HAP-1 (cell line): ENCODE results near the gene BMP5.

Experiments
- DNase-seq, 2 experiments: peaks; one replicate each; pipeline ENCODE4 v3.0.0-alpha.2; 2016 to 2020; ENCODE audit warnings: low spot score in 2 of 2
- H3K27me3 ChIP-seq: fragments of 250-450 bp; sonication (Bioruptor Pico); 2 replicates; pipeline ENCODE4 v1.5.1; 2020; ENCODE audit warnings: low read depth, mild to moderate bottlenecking, moderate library complexity
- H3K36me3 ChIP-seq: fragments of 250-450 bp; sonication (Bioruptor Pico); replicated peaks from 2 replicates; pipeline ENCODE4 v1.5.1; 2020; ENCODE audit warnings: mild to moderate bottlenecking
- H3K4me1 ChIP-seq: fragments of 250-450 bp; sonication (Bioruptor Pico); 2 replicates; pipeline ENCODE4 v1.5.1; 2020; ENCODE audit warnings: mild to moderate bottlenecking
- H3K4me3 ChIP-seq: fragments of 250-450 bp; sonication (Bioruptor Pico); 2 replicates; pipeline ENCODE4 v1.5.1; 2020; ENCODE audit warnings: mild to moderate bottlenecking, moderate library complexity
- H3K9me3 ChIP-seq: fragments of 250-450 bp; sonication (Bioruptor Pico); 2 replicates; pipeline ENCODE4 v1.5.1; 2020; ENCODE audit warnings: mild to moderate bottlenecking, moderate library complexity
- in situ Hi-C: fragments of 300-500 bp; cut with MboI; formaldehyde crosslinking; loops from 3 replicates; pipeline ENCODE4 v1.14.3; 2020; ENCODE audit warnings: low sequenced_read_pairs, inconsistent platforms, mixed read lengths

BMP5 gene

DNA sequence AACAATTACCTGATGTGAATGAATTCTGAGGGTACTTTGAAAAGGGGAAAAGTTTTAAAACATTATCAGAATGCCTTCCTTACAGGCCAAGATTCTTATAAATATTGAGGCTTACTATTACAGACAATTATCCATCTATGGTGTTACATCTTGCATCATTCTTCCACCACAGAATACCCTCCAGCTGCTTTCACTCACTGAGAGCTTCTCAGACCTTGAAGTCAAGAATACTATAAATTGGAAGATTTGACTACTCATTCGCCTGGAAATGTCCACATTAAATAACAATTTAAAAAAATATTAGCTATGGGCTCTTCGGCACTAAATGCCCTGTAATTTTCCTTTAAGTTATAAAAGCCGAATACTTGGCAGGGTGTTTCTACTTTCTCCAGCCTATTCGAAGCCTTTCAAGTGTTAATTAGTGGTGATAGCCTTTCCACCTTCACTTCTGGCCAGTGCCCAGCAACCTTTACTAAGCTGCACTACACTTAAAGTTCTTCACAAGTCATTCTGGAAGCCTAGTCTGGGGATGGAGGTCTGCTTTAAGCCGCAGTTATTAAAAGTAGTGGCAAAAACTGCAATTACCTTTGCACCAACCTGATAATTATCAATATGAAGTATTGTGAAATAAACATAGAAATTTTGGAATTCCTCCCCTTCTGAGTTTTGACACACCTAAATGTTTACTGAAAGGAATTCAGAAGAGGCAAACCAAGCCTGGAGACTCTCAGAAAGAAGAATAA, 100.9 kb downstream of the BMP5 start:
- Histone ChIP-seq H3K4me1 (no peaks in the 10 kb centered on the region), H3K4me3 (no peak overlapping the region), H3K36me3 (no peaks in the 10 kb centered on the region), H3K27me3 (no peaks in the 10 kb centered on the region), H3K9me3 (no peaks in the 10 kb centered on the region)
- in situ Hi-C loops = no loop called here
- DNase-seq = no peak

DNA sequence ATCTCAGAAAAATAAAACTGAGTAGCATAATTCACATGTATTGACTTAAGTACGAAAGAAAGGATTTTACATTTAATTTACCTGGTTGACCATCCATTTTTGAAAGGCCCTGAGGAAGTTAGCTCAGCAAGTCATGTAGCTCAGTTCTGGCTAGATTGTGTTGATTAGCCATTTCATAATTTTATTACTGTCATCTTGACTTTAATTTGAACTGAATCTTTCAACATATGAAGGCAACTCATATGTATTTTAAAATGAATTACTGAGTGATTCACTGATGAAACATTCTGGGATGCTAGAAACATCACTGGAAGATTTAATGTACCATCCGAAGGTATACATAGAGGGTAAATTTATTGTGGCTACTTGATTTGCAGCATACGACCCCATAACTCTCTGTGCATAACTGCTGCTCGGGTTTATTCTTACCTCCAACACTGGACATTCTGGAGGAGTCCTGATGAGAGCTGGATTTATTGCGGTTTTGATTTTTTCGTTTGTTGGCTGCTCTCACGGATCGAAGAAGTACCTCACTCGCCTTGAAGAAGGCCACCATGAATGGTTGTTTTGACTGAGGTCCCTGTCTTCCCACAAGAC, 101.7 kb downstream of the BMP5 start:
- no peaks in the 10 kb centered on the region for H3K9me3 ChIP-seq
- no peaks in the 10 kb centered on the region for H3K36me3 ChIP-seq
- H3K4me3 ChIP-seq = no peak overlapping the region
- no peaks in the 10 kb centered on the region for H3K27me3 ChIP-seq
- H3K4me1 ChIP-seq = no peaks in the 10 kb centered on the region
- in situ Hi-C loops = no loop called here
- no peak for DNase-seq

DNA sequence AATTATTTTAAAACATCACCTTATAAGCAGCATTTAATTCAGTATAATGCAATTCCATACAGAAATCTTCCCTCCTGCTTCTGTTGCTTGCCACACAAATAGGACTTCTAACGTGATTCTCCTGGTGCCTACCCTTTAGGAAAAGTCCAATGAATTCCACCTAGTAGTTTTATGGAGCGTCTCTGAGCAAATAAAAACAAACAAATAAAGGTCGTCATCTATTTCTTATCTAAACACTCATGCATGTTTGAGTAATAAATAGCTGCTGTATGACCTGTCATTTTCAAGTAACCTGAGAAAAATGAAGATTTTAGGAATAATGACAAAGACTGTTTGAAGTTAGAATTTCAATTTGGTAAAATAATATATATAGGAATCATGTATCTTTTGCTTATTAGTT, 102.7 kb downstream of the BMP5 start:
- no peak for DNase-seq
- in situ Hi-C loops = no loop called here
- no peaks in the 10 kb centered on the region for H3K27me3 ChIP-seq
- H3K4me1 ChIP-seq = no peaks in the 10 kb centered on the region
- no peaks in the 10 kb centered on the region for H3K9me3 ChIP-seq
- no peaks in the 10 kb centered on the region for H3K36me3 ChIP-seq
- H3K4me3 ChIP-seq = no peak overlapping the region

DNA sequence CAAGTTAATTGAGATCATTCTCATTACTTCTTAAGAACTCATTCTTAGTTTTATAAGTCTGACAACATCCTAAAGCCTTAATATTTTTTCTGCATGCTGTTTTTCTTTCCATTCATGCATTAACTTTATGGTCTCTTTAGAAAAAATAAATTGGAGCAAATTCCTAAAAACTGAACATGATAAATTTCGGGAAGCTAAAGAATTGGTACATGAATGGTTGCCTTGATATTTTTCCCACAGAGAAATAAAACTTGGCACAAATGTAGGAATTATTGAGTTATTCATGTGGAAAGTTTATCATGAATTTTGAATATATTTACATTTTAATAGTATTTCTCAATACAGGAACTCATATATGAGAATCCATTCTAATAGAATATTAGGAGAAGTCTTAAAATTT, 115.9 kb downstream of the BMP5 start:
- 0 out of 2 replicates have a peak, but pooled peaks cover 3% of the 10 kb centered on the region for H3K4me1 ChIP-seq
- no peaks in the 10 kb centered on the region for H3K36me3 ChIP-seq
- no peak overlapping the region for H3K4me3 ChIP-seq
- no peaks in the 10 kb centered on the region for H3K9me3 ChIP-seq
- DNase-seq = no peak
- H3K27me3 ChIP-seq = no peaks in the 10 kb centered on the region
- in situ Hi-C loops = no loop called here

DNA sequence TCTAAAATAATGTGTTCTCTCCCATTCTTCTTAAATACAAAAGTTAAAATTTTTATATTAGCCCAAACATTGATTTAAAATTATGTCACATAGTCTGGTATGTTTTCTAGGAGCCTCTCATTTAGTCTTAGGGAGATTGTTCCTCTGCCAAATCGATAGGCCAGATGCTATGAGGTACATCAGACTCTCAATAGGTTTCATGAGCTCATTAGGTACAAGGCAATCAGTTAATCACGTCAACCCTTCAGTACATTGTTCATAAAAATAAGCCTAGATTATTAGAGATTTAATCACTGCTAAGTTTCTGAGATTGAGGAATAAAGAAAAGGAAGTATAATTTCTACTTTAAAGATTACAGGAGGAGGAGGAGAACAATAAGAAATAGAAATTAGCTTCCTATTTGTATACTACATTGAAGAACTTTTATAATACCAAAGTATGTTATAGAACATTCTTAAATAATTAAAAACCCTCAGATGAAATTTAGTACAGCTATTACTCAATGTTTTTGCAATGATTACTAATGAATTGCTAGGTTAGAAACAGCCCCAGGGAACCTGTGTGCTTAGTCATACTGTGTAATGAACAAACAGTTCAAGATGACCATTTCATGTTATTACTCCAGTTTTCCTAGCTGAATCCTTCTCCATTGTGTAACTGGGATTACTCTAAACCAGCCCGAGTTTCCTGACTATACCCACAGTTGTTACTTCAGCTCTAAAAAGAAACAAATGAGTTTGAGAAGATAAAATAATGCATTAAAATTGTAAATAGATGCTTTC, 117.0 kb downstream of the BMP5 start:
- Histone ChIP-seq H3K36me3 (no peaks in the 10 kb centered on the region), H3K4me1 (0 out of 2 replicates have a peak, but pooled peaks cover 3% of the 10 kb centered on the region), H3K4me3 (no peak overlapping the region), H3K9me3 (no peaks in the 10 kb centered on the region), H3K27me3 (no peaks in the 10 kb centered on the region)
- in situ Hi-C loops = no loop called here
- DNase-seq = peak in 1 of 2 experiments; percentile 35

DNA sequence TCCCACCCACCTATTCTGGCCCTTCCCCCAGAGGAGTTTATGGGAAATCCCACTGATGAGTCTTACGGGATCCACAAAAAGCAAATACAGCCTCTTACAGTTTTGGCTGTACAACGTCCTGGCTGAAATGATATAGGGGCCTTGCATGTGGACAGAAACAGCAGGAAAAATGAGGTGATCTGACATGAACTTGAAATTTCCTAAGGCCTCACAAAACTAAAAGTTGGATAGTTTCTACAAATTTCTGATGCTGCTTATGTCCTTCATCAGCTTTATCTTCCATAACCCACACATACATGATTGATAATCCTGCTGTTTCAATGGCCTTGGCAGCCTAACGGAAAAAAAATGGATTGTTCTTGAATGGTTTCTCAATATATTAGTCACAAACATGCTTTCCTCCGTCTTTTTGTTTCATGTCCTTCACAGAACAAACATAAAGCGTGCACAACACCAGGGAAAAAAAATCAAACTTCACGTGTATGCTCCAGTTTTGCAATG, 118.8 kb downstream of the BMP5 start:
- Histone ChIP-seq H3K4me3 (no peak overlapping the region), H3K9me3 (no peaks in the 10 kb centered on the region), H3K4me1 (0 out of 2 replicates have a peak, but pooled peaks cover 3% of the 10 kb centered on the region), H3K36me3 (no peaks in the 10 kb centered on the region), H3K27me3 (no peaks in the 10 kb centered on the region)
- in situ Hi-C loops = no loop called here
- DNase-seq = no peak

DNA sequence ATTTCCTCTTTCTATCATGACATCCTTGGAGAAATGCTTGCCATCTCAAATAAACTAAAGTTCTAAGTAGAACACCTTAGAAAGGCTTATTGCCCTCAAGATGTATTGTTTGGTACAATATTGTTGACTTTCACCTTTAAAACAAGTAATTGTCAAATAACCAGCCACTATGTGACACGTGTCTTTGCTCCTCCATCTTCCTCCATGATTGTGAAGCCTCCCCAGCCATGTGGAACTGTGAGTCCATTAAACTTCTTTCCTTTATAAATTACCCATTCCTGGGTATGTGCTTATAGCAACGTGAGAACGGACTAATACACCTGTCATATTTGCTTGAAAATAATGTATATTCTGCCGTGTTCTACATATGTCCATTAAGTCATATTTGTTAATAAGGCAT, 126.5 kb downstream of the BMP5 start:
- in situ Hi-C loops = no loop called here
- Histone ChIP-seq H3K36me3 (no peaks in the 10 kb centered on the region), H3K27me3 (no peaks in the 10 kb centered on the region), H3K9me3 (no peaks in the 10 kb centered on the region), H3K4me3 (no peak overlapping the region), H3K4me1 (no peaks in the 10 kb centered on the region)
- no peak for DNase-seq

DNA sequence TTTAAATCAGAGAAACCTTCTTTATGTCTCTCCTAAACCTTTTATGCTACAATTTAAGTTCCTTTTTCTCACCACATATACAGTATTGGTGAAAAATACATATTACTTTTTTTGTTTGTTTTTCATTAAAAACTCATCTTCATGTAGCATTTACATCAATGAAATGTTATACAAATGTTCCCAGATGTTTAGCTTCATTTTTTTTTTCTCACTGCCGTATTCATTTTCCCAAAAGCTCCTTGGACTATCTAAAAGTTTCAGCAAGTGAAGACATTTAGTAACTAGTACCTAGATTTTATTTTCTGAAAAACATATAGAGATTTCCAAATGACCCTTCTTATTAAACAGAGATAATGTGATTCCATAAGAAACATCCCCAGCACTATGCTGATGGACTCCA, 128.9 kb downstream of the BMP5 start:
- Histone ChIP-seq H3K36me3 (no peaks in the 10 kb centered on the region; the same call in 1 of the 2 replicates), H3K27me3 (no peaks in the 10 kb centered on the region), H3K9me3 (no peaks in the 10 kb centered on the region), H3K4me1 (no peaks in the 10 kb centered on the region), H3K4me3 (no peak overlapping the region)
- no peak for DNase-seq
- in situ Hi-C loops = no loop called here

DNA sequence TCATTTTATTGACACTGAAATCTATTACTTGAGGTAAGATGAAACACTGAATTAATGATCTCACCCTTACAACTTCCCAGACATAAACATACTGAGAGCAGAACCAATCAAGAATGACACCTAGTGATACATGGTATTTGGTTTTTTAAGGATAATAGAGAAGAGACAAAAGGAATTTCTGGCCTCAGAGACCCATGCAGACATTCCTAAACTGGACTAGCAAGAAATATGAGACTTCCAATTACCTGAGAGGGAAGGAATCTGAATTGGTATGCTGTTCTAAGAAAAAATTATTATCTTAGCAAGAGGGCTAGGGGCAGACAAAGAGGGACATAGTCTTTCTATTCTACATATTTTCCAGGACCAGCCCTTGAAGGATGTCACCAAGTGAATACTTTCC, 141.1 kb downstream of the BMP5 start:
- Histone ChIP-seq H3K27me3 (no peaks in the 10 kb centered on the region), H3K4me1 (no peaks in the 10 kb centered on the region), H3K9me3 (no peaks in the 10 kb centered on the region), H3K4me3 (no peak overlapping the region), H3K36me3 (no peaks in the 10 kb centered on the region)
- no peak for DNase-seq
- in situ Hi-C loops = no loop called here

DNA sequence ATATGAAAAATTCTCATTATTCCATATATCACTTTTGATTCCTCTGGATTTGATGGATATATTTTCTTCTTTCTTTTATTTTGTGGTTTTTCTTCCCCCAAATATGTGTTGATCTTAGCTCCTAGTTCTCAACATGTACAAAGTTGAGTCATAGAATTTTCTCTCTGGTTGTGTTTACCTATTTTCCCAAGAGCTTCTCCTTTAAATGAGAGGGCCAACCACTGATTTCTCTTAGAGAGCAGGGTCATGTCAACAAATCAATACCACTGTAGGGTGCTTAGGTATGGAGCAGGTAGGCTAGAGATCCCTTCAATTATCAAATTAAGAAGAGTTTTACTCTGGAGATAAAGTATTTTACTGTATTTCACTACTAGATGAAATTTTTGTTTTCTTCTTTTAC, 145.7 kb downstream of the BMP5 start:
- no peak for DNase-seq
- in situ Hi-C loops = no loop called here
- Histone ChIP-seq H3K36me3 (no peaks in the 10 kb centered on the region), H3K4me3 (no peak overlapping the region), H3K9me3 (no peaks in the 10 kb centered on the region), H3K27me3 (no peaks in the 10 kb centered on the region), H3K4me1 (no peaks in the 10 kb centered on the region)

DNA sequence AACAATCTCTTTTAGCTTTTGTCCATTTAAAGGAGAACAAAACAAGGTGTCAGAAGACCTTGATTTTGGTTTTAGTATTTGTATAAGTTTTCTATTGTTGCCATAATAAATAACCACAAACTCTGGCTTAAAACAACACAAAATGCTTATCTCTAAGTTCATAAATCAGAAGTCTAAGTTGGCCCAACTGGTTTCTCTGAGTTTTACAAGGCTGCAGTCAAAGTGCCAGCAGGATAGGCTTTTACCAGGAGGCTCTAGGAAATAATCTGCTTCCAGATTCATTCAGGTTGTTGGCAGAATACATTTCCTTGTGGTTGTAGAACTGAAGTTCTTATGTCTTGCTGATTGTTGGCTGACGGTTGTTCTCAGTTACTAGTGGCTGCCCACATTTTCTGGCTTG, 149.2 kb downstream of the BMP5 start:
- DNase-seq = no peak

DNA sequence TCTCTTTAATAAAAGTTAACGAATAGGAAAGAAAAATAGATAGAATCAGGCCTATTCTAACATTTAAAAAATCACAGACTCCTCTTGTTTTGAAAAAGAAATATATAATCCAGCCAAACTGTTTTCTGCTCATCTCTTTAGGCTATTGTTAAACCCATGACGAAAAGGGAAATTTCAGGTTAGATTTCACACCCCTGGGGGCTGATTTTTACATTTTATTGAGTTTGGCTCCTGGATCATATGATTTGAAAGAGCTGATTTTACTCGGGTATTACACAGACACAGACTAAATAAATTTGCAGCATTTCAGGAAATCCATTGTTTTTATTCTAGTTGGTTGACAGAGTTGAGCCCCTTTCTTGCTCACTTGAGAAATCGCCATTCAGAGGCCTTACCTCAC, 160.6 kb downstream of the BMP5 start:
- no peak overlapping the region for H3K4me3 ChIP-seq
- no peak for DNase-seq
- no peaks in the 10 kb centered on the region for H3K27me3 ChIP-seq
- in situ Hi-C loops = no loop called here
- H3K4me1 ChIP-seq = no peaks in the 10 kb centered on the region
- H3K9me3 ChIP-seq = no peaks in the 10 kb centered on the region
- H3K36me3 ChIP-seq = no peaks in the 10 kb centered on the region

More for the DNA sequence above, 149.2 kb downstream of the BMP5 start:
- no peak overlapping the region for H3K4me3 ChIP-seq
- in situ Hi-C loops = no loop called here
- no peaks in the 10 kb centered on the region for H3K36me3 ChIP-seq
- H3K27me3 ChIP-seq = no peaks in the 10 kb centered on the region
- no peaks in the 10 kb centered on the region for H3K9me3 ChIP-seq
- no peaks in the 10 kb centered on the region for H3K4me1 ChIP-seq

DNA sequence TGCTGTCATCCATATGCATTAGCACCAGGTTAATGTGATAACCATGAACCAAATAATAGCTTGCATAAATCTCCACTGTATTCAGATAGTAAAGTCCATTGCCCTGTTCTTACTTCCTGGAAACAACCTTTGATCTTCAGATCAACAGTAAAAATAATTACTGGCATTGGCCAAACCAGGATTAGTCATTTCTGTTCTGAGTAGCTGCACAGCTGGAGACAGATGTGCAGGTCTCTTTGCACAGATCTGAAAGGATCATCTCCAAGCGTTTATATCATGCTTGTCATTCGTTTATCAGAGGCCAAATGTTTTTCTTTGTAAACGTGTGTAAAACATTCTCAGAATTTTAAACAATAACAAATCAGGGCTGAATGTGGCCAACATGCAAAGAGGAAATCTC, 162.0 kb downstream of the BMP5 start:
- H3K27me3 ChIP-seq = no peaks in the 10 kb centered on the region
- H3K36me3 ChIP-seq = no peaks in the 10 kb centered on the region
- in situ Hi-C loops = no loop called here
- no peaks in the 10 kb centered on the region for H3K9me3 ChIP-seq
- DNase-seq = no peak
- H3K4me1 ChIP-seq = no peaks in the 10 kb centered on the region
- no peak overlapping the region for H3K4me3 ChIP-seq

DNA sequence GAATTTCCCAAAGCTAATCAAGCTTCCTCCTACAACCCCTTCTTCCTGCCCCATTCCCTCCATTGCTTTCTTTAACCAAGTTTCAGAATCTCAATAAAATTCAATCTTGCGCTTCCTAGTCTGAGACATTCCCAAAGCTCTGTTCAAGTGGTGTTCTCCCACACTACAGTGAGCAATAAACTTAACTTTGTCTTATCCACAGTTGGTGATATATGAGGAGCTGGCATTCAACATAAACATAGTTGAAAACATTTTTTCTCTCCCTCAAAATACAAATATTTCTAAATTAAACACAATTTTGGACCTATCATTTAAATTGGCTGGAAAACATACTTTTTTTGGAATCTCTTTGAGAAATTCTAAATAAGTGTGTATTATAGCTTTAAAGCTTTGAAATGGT, 166.7 kb downstream of the BMP5 start:
- Histone ChIP-seq H3K36me3 (no peaks in the 10 kb centered on the region; the same call in 1 of the 2 replicates), H3K9me3 (no peaks in the 10 kb centered on the region; the same call in 1 of the 2 replicates), H3K27me3 (no peaks in the 10 kb centered on the region), H3K4me1 (peaks cover 20% of the 10 kb centered on the region), H3K4me3 (no peak overlapping the region)
- no peak for DNase-seq
- in situ Hi-C loops = no loop called here
